DOHH2 (cell line): ENCODE measurements around the gene FETUB.

Source experiments
- CTCF ChIP-seq: fragments of 200-600 bp; sonication (generic); IDR thresholded peaks from one replicate; pipeline ENCODE4 v1.5.1; 2014; ENCODE audit warnings: antibody characterized with exemption, mild to moderate bottlenecking, low read depth, low read length; ENCODE audit not compliant: poor library complexity, severe bottlenecking
- EZH2phosphoT487 ChIP-seq: fragments of 200-600 bp; sonication (generic); IDR thresholded peaks from 2 replicates; pipeline ENCODE4 v1.6.1; 2017; ENCODE audit warnings: borderline replicate concordance, mild to moderate bottlenecking, antibody characterized with exemption, low read length, moderate library complexity, mixed read lengths

GRCh38 chr3:186620213-186621092 lies 19.7 kb upstream of the FETUB start:
- no peak for TF ChIP-seq CTCF
- TF ChIP-seq EZH2phosphoT487: no peak
